Pancreas (tissue), 10 donors: ENCODE results near the gene EPHB2. TPM values are rescaled to one million over a fixed set of nuclear protein-coding genes. Genes with fewer than 3 reads are reported as not detected.

ENCODE experiments used
- ATAC-seq, 4 donors: fragments of 200-7000 bp; cut with Tn5 transposase; one replicate each; pipeline versions ENCODE4 v1.8.0 to v1.9.1; 2020; ENCODE audit warnings: mild to moderate bottlenecking in 4 of 4, moderate library complexity in 4 of 4
- DNase-seq, 6 donors: peaks; one replicate each; pipeline ENCODE4 v3.0.0-alpha.2; 2020
- FAIRE-seq: peaks from 2 replicates; lab custom pipeline; 2012; peaks lifted over from hg19 to GRCh38; lab: Jason Lieb, UNC
- H3K27ac ChIP-seq, 4 donors: fragments of 200-600 bp; sonication (generic); 1 replicate in 3 of 4; 2 replicates in 1 of 4; pipeline versions ENCODE4 v1.5.0 to v1.8.0; 2020
- H3K27me3 ChIP-seq, 4 donors: fragments of 200-600 bp; one replicate each; pipeline ENCODE4 v1.8.0; 2021
- H3K36me3 ChIP-seq, 3 donors: fragments of 200-600 bp; sonication (generic) in 1 of 3; one replicate each; pipeline versions ENCODE4 v1.5.0 to v1.8.0; 2020 to 2021
- H3K4me1 ChIP-seq, 3 donors: fragments of 200-600 bp; one replicate each; pipeline ENCODE4 v1.8.0; 2021
- H3K4me3 ChIP-seq, 4 donors: fragments of 200-600 bp; sonication (generic) in 2 of 4; one replicate each; pipeline versions ENCODE4 v1.5.0 to v1.8.0; 2020 to 2021
- H3K9me3 ChIP-seq, 4 donors: fragments of 200-600 bp; one replicate each; pipeline ENCODE4 v1.8.0; 2021
- CTCF ChIP-seq, 4 donors: fragments of 200-600 bp; sonication (generic) in 3 of 4; IDR thresholded peaks; one replicate each; pipeline versions ENCODE4 v1.5.0 to v1.8.0; 2021; ENCODE audit warnings: antibody characterized with exemption in 4 of 4
- WGBS, 2 donors: extraction: QIAGEN DNeasy Blood & Tissue Kit; methylation state at CpG; one replicate each; pipeline ENCODE4 v1.1.7; 2013; 5-methylcytosine and 5-hydroxymethylcytosine counted together
- intact Hi-C, 3 donors: fragments of 100-400 bp; cut with DNase I; formaldehyde crosslinking; loops; one replicate each; pipeline versions ENCODE4 v1.11.1 to v1.14.2; 2022
- polyA plus RNA-seq, 2 donors: library from polyadenylated mRNA; stranded (reverse); fragments of 200-250 nt; gene quantifications; one replicate each; pipeline ENCODE4 v1.2.3, GENCODE V29; 2013
- total RNA-seq, 6 donors: library from RNA; stranded (reverse); fragmentation: NEBNext Ultra II Directional in 4 of 6; extraction: Animal tissue kit (Norgen Biotek cat#: 25700) in 4 of 6; gene quantifications; one replicate each; pipeline versions ENCODE4 v1.2.1 to v1.2.4, GENCODE V29; 2021 to 2023
- donor health status: healthy with polysubstance abuse.
- donor health status: DM: no; HTN: no; CAD: no; lungs with moderate emphysema.
- donor health status: DM: no; HTN: no; CAD: no.
- donor health status: control.
- donor health status: control.
- donor health status: Bipolar disorder and iron deficiency.
- donor health status: DM: yes; HTN: yes; CAD: no.
- donor health status: DM: no; HTN: no; CAD: no.
- donor health status: DM: no; HTN: no; CAD: no.
- donor health status: DM: yes; HTN: yes; CAD: no.

EPHB2 gene
- total and polyA plus RNA-seq, 8 donors, result 1.3 to 10.0 (median 4.4) TPM

GRCh38 chr1:22794647-22795365, 84.2 kb downstream of the EPHB2 start:
- 54 to 58% methylated on average over 8 of the region's 8 CpGs for WGBS, 2 donors
- Histone ChIP-seq H3K4me3 (no peak overlapping the region), H3K4me1 (peaks cover 8 to 14% (median 13%) of the 10 kb centered on the region in 3 donors)

GRCh38 chr1:22795366-22795714, 84.7 kb downstream of the EPHB2 start:
- no peak for ATAC-seq
- WGBS, 2 donors, result 45 to 56% methylated on average over 4 of the region's 4 CpGs
- Histone ChIP-seq H3K9me3 (no peaks in the 10 kb centered on the region), H3K4me3 (no peak overlapping the region), H3K27me3 (no peaks in the 10 kb centered on the region), H3K27ac (no peak overlapping the region), H3K36me3 (no peaks in the 10 kb centered on the region), H3K4me1 (peaks cover 8 to 12% (median 9%) of the 10 kb centered on the region in 3 donors)
- DNase-seq, result no peak
- no peak for FAIRE-seq
- TF ChIP-seq CTCF (IDR thresholded peaks at IDR 0.05), result no peak
- intact Hi-C loops, result no loop called here

More at GRCh38 chr1:22794647-22795365, 84.2 kb downstream of the EPHB2 start:
- FAIRE-seq (no peak), ATAC-seq (peak in 3 of 4 donors; percentile 11 to 34 (median 32)), DNase-seq (no peak)
- intact Hi-C loops, result no loop called here
- Histone ChIP-seq H3K27ac (no peak overlapping the region), H3K27me3 (no peaks in the 10 kb centered on the region), H3K36me3 (no peaks in the 10 kb centered on the region), H3K9me3 (no peaks in the 10 kb centered on the region)
- no peak for TF ChIP-seq CTCF (IDR thresholded peaks at IDR 0.05)

- no peak for FAIRE-seq
- H3K4me1 ChIP-seq, result peaks cover 0 to 6% (median 0%) of the 10 kb centered on the region in 3 donors
- H3K27ac ChIP-seq, result no peak overlapping the region
- no peak overlapping the region for H3K4me3 ChIP-seq
- H3K27me3 ChIP-seq, result no peaks in the 10 kb centered on the region
- no peaks in the 10 kb centered on the region for H3K9me3 ChIP-seq
- H3K36me3 ChIP-seq, result no peaks in the 10 kb centered on the region
- intact Hi-C loops, result no loop called here
- no peak for DNase-seq
- WGBS, 2 donors, result 78 to 82% methylated on average over 4 of the region's 4 CpGs
- no peak for ATAC-seq
- TF ChIP-seq CTCF (IDR thresholded peaks at IDR 0.05), result no peak
Measured at GRCh38 chr1:22796642-22797041, 86.0 kb downstream of the EPHB2 start.

- Histone ChIP-seq H3K9me3 (no peaks in the 10 kb centered on the region), H3K27me3 (no peaks in the 10 kb centered on the region), H3K4me3 (no peak overlapping the region), H3K27ac (no peak overlapping the region), H3K4me1 (peaks cover 0 to 6% (median 0%) of the 10 kb centered on the region in 3 donors), H3K36me3 (no peaks in the 10 kb centered on the region)
- DNase-seq (no peak), ATAC-seq (no peak), FAIRE-seq (no peak)
- WGBS, 2 donors, result 85 to 90% methylated on average over 3 of the region's 3 CpGs
- intact Hi-C loops, result no loop called here
- TF ChIP-seq CTCF (IDR thresholded peaks at IDR 0.05), result no peak
Measured at GRCh38 chr1:22798083-22798482, 87.4 kb downstream of the EPHB2 start.

GRCh38 chr1:22799971-22800370, 89.3 kb downstream of the EPHB2 start:
- H3K4me3 ChIP-seq, result no peak overlapping the region
- ATAC-seq (no peak), FAIRE-seq (no peak), DNase-seq (no peak)
- WGBS, 2 donors, result 87 to 88% methylated on average over 16 of the region's 16 CpGs
- H3K36me3 ChIP-seq, result no peaks in the 10 kb centered on the region
- no peak for TF ChIP-seq CTCF (IDR thresholded peaks at IDR 0.05)
- H3K27ac ChIP-seq, result no peak overlapping the region
- H3K27me3 ChIP-seq, result no peaks in the 10 kb centered on the region
- peaks cover 0 to 4% (median 0%) of the 10 kb centered on the region in 3 donors for H3K4me1 ChIP-seq
- intact Hi-C loops, result no loop called here
- no peaks in the 10 kb centered on the region for H3K9me3 ChIP-seq
